Stimulated activated memory B cell treated with anti-CD40 and anti-IgM and Interleukin-4, amounts not matched to agents 10 μg/mL and 1 μg/mL and 100 μg/mL, for 72 hours (primary cell): ENCODE results near the gene EMD.
"Not testable (repeated sequence)": the region's sequence is repeated elsewhere in the genome, so short reads cannot be mapped to it uniquely, and the experiment has no call there.

Experiments
- ATAC-seq: fragments of 150-1000 bp; cut with Tn5 transposase; 2 replicates; pipeline ENCODE4 v1.10.0; 2021
- H3K27ac Mint-ChIP-seq: one replicate; pipeline ENCODE4 v1.8.0; 2022; ENCODE audit warnings: mild to moderate bottlenecking, mixed read lengths
- H3K27me3 Mint-ChIP-seq: one replicate; pipeline ENCODE4 v1.8.0; 2022; ENCODE audit warnings: mixed read lengths
- H3K36me3 Mint-ChIP-seq: one replicate; pipeline ENCODE4 v1.8.0; 2022; ENCODE audit warnings: mixed read lengths
- H3K4me1 Mint-ChIP-seq: one replicate; pipeline ENCODE4 v1.8.0; 2022; ENCODE audit warnings: mixed read lengths
- H3K4me3 Mint-ChIP-seq: one replicate; pipeline ENCODE4 v1.8.0; 2022; ENCODE audit warnings: mild to moderate bottlenecking, moderate library complexity, mixed read lengths
- H3K9me3 Mint-ChIP-seq: one replicate; pipeline ENCODE4 v1.8.0; 2022; ENCODE audit warnings: mixed read lengths

The EMD gene

GRCh38 chrX:154389812-154390747 lies 11.0 kb downstream of the EMD start:
- H3K4me1 Mint-ChIP-seq, H3K4me3 Mint-ChIP-seq, H3K27me3 Mint-ChIP-seq, H3K9me3 Mint-ChIP-seq, H3K36me3 Mint-ChIP-seq, H3K27ac Mint-ChIP-seq: not testable (repeated sequence)
- ATAC-seq, result peak; percentile 85

- Mint-ChIP-seq H3K36me3 (peaks cover 19% of the 10 kb centered on the region), H3K27ac (peak overlapping the region; percentile 100), H3K4me1 (peaks cover 12% of the 10 kb centered on the region)
- not testable (repeated sequence) for H3K9me3 Mint-ChIP-seq, ATAC-seq, H3K27me3 Mint-ChIP-seq, H3K4me3 Mint-ChIP-seq
These were observed 17.3 kb downstream of the EMD start for GRCh38 chrX:154396363-154396762.

- no peaks in the 10 kb centered on the region for H3K27me3 Mint-ChIP-seq
- H3K4me1 Mint-ChIP-seq, result peaks cover 14% of the 10 kb centered on the region
- no peaks in the 10 kb centered on the region for H3K9me3 Mint-ChIP-seq
- H3K4me3 Mint-ChIP-seq, result peak overlapping the region; percentile 99
- peaks cover 19% of the 10 kb centered on the region for H3K36me3 Mint-ChIP-seq
- ATAC-seq, result peak; percentile 84
- H3K27ac Mint-ChIP-seq, result peak overlapping the region; percentile 100
These were observed 18.1 kb downstream of the EMD start for GRCh38 chrX:154396973-154397887.

- Mint-ChIP-seq H3K36me3 (peaks cover 21% of the 10 kb centered on the region), H3K27ac (peak within 1 kb of the TSS; percentile 100)
These were observed 19.0 kb downstream of the EMD start, which contains the start of gene RPL10 for GRCh38 chrX:154397888-154398667. Gene RPL10, plus strand, starts transcription at chrX:154398377. Its CDS starts 143 bp downstream, at chrX:154398520.

GRCh38 chrX:154398668-154399526 lies 19.8 kb downstream of the EMD start:
- Mint-ChIP-seq H3K27me3 (no peaks in the 10 kb centered on the region), H3K9me3 (no peaks in the 10 kb centered on the region), H3K36me3 (peaks cover 27% of the 10 kb centered on the region), H3K4me1 (peaks cover 14% of the 10 kb centered on the region), H3K4me3 (peak overlapping the region; percentile 99), H3K27ac (peak overlapping the region; percentile 100)
- ATAC-seq, result peak; percentile 67

More at GRCh38 chrX:154397888-154398667, 19.0 kb downstream of the EMD start, which contains the start of gene RPL10:
- ATAC-seq, result peak; percentile 92
- H3K4me1 Mint-ChIP-seq, result peaks cover 14% of the 10 kb centered on the region
- peak within 1 kb of the TSS; percentile 99 for H3K4me3 Mint-ChIP-seq
- no peaks in the 10 kb centered on the region for H3K27me3 Mint-ChIP-seq
- no peaks in the 10 kb centered on the region for H3K9me3 Mint-ChIP-seq

DNA sequence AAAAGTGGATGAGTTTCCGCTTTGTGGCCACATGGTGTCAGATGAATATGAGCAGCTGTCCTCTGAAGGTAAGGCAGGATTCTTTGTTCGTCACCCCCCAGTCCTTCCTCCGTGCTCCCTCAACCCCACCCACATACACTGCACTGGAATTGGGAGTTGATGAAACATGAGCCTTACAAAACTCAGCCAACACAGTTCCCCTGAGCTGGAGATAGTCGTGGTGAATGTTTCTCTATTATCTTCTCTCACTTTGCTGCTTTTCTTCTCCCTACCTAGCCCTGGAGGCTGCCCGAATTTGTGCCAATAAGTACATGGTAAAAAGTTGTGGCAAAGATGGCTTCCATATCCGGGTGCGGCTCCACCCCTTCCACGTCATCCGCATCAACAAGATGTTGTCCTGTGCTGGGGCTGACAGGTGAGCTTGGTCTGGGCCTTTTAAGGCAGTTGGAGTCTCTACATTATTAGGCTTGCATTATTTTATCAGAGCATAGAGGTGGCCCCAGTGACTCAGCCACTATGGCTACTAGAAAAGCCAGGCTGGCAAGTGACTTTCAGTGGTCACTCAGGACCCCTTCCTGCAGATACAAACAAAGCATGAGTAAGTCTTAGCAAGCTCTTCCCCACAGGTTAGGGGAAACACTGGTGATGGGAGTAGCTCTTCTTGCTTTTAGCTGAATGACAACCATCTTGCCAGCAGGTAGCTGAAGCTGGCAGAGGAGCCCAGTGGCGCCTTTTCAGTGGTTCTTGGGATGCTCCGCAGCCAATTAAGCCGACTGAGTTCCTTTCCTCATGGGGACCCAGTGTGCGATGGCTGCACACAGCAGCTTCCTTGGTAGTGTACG lies 20.7 kb downstream of the EMD start:
- peak overlapping the region; percentile 99 for H3K4me3 Mint-ChIP-seq
- H3K36me3 Mint-ChIP-seq, result peaks cover 27% of the 10 kb centered on the region
- H3K27me3 Mint-ChIP-seq, result no peaks in the 10 kb centered on the region
- ATAC-seq, result no peak
- peak overlapping the region; percentile 100 for H3K27ac Mint-ChIP-seq
- H3K4me1 Mint-ChIP-seq, result peaks cover 14% of the 10 kb centered on the region
- H3K9me3 Mint-ChIP-seq, result no peaks in the 10 kb centered on the region

DNA sequence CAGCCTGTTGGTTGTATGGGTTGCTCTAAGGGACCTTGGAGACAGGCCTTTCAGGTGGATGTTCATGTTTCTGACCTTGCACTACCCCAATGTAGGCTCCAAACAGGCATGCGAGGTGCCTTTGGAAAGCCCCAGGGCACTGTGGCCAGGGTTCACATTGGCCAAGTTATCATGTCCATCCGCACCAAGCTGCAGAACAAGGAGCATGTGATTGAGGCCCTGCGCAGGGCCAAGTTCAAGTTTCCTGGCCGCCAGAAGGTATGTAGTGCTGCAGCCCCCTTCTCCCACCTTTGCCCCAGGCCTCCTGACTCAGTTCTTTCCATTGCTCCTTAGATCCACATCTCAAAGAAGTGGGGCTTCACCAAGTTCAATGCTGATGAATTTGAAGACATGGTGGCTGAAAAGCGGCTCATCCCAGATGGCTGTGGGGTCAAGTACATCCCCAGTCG lies 21.3 kb downstream of the EMD start:
- peaks cover 14% of the 10 kb centered on the region for H3K4me1 Mint-ChIP-seq
- peaks cover 27% of the 10 kb centered on the region for H3K36me3 Mint-ChIP-seq

GRCh38 chrX:154401045-154401799 lies 22.1 kb downstream of the EMD start:
- H3K36me3 Mint-ChIP-seq, result peaks cover 27% of the 10 kb centered on the region

More for the DNA sequence above, 21.3 kb downstream of the EMD start:
- H3K9me3 Mint-ChIP-seq, ATAC-seq, H3K27ac Mint-ChIP-seq, H3K27me3 Mint-ChIP-seq: not testable (repeated sequence)
- H3K4me3 Mint-ChIP-seq, result peak overlapping the region; percentile 99

DNA sequence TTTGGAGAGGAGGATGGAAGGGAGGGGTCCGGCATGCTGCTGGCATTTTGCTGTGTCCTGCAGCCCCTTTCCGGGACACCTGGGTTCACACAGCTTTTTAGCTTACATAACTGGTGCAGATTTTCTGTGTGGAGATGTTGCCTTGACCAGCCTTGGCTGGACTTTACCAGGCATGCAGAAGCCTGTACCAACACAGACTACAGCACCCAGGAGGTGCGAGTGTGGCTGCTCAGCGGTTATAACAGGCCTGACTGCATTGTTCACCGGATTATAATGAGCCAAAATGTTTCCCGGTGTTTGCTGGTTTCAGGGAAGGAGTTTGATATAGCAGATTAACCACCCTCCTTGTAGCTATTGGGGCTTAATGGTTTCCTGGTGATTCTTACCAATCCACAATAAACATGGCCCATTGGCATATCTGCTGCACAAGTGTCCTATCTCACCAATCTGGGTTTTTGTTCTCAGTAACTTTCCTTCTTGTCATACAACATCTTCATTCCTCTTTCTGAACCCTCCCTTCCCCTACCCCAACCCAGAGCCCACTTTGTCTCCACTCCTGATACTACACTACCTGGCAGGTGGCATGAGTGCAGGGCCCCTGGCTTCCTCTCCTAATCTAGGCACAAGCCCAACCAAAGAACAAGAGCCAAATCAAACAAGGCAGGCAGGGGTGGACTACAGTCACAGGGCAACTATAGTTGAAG lies 23.0 kb downstream of the EMD start:
- peaks cover 14% of the 10 kb centered on the region for H3K4me1 Mint-ChIP-seq

More at GRCh38 chrX:154401045-154401799, 22.1 kb downstream of the EMD start:
- Mint-ChIP-seq H3K27ac (peak overlapping the region; percentile 30), H3K27me3 (no peaks in the 10 kb centered on the region), H3K4me3 (peak overlapping the region; percentile 26), H3K4me1 (peaks cover 14% of the 10 kb centered on the region), H3K9me3 (no peaks in the 10 kb centered on the region)
- no peak for ATAC-seq

DNA sequence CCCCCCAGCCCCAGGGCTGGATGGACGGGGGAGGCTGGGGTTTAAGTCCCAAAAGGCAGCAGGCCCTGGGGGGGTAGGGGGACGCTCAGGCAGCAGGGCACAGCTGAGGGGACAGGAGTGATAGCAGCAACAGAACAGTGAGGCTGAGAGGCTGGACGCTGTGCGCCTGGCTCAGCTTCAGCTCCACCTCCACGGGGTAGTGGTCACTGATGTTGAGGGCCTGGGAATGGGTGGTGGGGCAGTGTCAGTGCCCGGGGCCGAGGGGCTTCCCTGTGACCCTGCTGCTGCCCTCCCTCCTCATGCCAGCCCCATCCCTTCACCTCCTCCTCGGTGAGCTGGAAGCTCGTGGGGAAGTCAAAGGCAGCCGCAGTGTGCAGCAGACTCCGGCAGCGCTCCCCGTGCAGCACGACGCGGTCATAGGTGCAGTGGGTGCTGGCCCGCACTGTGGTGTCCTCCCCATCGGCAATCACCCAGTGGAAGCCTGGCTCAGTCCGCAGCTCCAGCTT lies 23.6 kb downstream of the EMD start:
- ATAC-seq, result no peak
- Mint-ChIP-seq H3K27me3 (no peaks in the 10 kb centered on the region), H3K27ac (peak overlapping the region; percentile 35), H3K9me3 (no peaks in the 10 kb centered on the region), H3K4me1 (peaks cover 14% of the 10 kb centered on the region), H3K4me3 (no peak overlapping the region), H3K36me3 (peaks cover 27% of the 10 kb centered on the region)

More for the DNA sequence above, 23.0 kb downstream of the EMD start:
- Mint-ChIP-seq H3K36me3 (peaks cover 27% of the 10 kb centered on the region), H3K4me3 (no peak overlapping the region), H3K27ac (peak overlapping the region; percentile 35), H3K27me3 (no peaks in the 10 kb centered on the region), H3K9me3 (no peaks in the 10 kb centered on the region)
- ATAC-seq, result no peak

GRCh38 chrX:154403192-154403591 lies 24.1 kb downstream of the EMD start:
- no peak overlapping the region for H3K4me3 Mint-ChIP-seq
- peaks cover 15% of the 10 kb centered on the region for H3K4me1 Mint-ChIP-seq
- no peak for ATAC-seq
- H3K9me3 Mint-ChIP-seq, result no peaks in the 10 kb centered on the region
- H3K27ac Mint-ChIP-seq, result no peak overlapping the region
- H3K36me3 Mint-ChIP-seq, result peaks cover 25% of the 10 kb centered on the region
- H3K27me3 Mint-ChIP-seq, result no peaks in the 10 kb centered on the region

GRCh38 chrX:154403858-154404257 lies 24.8 kb downstream of the EMD start:
- Mint-ChIP-seq H3K27ac (no peak overlapping the region), H3K27me3 (no peaks in the 10 kb centered on the region), H3K9me3 (no peaks in the 10 kb centered on the region), H3K4me3 (no peak overlapping the region), H3K36me3 (peaks cover 19% of the 10 kb centered on the region), H3K4me1 (peaks cover 22% of the 10 kb centered on the region)
- no peak for ATAC-seq
